ENCODE results near the gene FIP1L1. TPM values are rescaled to one million over a fixed set of nuclear protein-coding genes. Genes with fewer than 3 reads are reported as not detected.
A peak's percentile ranks its signal among the peaks of the same experiment; 100 is the strongest.

Gene FIP1L1
- total and polyA plus RNA-seq, 2 of the 13 experiments (the other 11 are each of a cell fraction or from before 2014, with no cell fraction given), result 14.9 to 69.4 TPM

DNA sequence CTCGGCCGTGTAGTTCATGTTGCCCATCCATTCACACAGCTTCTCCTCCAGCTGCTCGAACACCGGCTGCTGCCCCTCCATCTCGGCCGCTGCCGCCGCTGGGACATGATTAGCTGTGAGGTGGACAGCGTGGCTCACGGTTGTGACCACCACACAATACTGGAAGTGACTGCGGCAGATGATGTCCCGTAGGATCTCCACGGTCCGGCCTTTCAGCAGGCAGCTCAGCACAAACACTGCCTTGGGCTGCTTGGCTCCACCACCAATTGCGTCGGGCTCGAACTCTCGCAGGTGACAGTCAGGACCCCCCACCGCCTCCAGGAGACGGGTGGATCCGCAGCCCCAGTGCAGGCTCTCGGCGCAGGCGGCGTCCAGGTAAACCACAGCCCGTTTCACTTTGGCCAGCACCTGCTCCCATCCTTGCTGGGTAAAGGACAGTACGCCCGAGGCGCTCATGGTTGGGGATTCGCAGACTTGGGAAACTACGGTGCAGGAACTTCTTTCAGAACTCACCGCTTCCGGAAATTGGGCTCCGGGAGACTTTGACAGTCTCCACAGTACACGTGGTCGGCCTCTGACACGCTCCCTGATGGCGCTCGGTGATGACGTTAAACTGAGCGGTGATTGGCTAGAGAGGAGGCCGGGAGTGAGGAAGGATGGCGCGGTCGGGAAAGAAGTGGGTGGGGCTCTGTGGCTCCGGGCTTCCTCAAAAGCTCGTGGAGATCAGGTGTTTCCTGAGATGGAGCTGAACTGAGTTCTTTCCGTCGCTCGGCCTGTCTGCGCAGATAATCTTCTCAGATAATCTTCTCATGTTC, 11.7 kb upstream of the FIP1L1 start, which contains the start of gene SCFD2 (continued):
- TF ChIP-seq ZBTB7B (CRISPR knock-in tag; IDR thresholded peaks at IDR 0.05) (no peak), ZNF205 (CRISPR knock-in tag; IDR thresholded peaks at IDR 0.05) (no peak), ZNF317 (CRISPR knock-in tag; IDR thresholded peaks at IDR 0.05) (no peak), FOXC1 (CRISPR knock-in tag; IDR thresholded peaks at IDR 0.05; ENCODE audit: borderline replicate concordance) (no peak; the same call in 1 of the 2 replicates), U2AF2 (IDR thresholded peaks at IDR 0.05; ENCODE audit: low read depth, low read length) (no peak), JDP2 (CRISPR knock-in tag; IDR thresholded peaks at IDR 0.05; ENCODE audit: borderline replicate concordance) (no peak), NFKBIZ (CRISPR knock-in tag; IDR thresholded peaks at IDR 0.05) (no peak; the same call in none of the 2 replicates), PITX1 (CRISPR knock-in tag; IDR thresholded peaks at IDR 0.05) (peak; percentile 62; the same call in 1 of the 2 replicates), ZNF589 (CRISPR knock-in tag; conservative IDR thresholded peaks at IDR 0.05) (no peak), KLF6 (CRISPR knock-in tag; IDR thresholded peaks at IDR 0.05) (peak; percentile 59; the same call in 1 of the 2 replicates), STAT6 (CRISPR knock-in tag; IDR thresholded peaks at IDR 0.05; ENCODE audit: borderline replicate concordance) (no peak), ZSCAN20 (CRISPR knock-in tag; IDR thresholded peaks at IDR 0.05; ENCODE audit: borderline replicate concordance) (no peak), ATRX (CRISPR knock-in tag; IDR thresholded peaks at IDR 0.05; ENCODE audit: borderline replicate concordance) (no peak), SRSF9 (IDR thresholded peaks at IDR 0.05; ENCODE audit: borderline replicate concordance, insufficient read depth, low read depth, low read length, poor library complexity, severe bottlenecking) (no peak), ZNF468 (CRISPR knock-in tag; IDR thresholded peaks at IDR 0.05) (no peak), UBTF (CRISPR knock-in tag; IDR thresholded peaks at IDR 0.05) (peak; percentile 64), ZNF333 (CRISPR knock-in tag; IDR thresholded peaks at IDR 0.05; ENCODE audit: borderline replicate concordance) (no peak), ZIK1 (CRISPR knock-in tag; IDR thresholded peaks at IDR 0.05; ENCODE audit: borderline replicate concordance, low read depth) (peak; percentile 30; the same call in 1 of the 2 replicates), FOXA1 (IDR thresholded peaks at IDR 0.05) (no peak), FOXA1 (CRISPR knock-in tag; IDR thresholded peaks at IDR 0.05) (no peak), ZBTB1 (CRISPR knock-in tag; IDR thresholded peaks at IDR 0.05; ENCODE audit: borderline replicate concordance) (no peak)
- TF ChIP-seq, protein P1, sequence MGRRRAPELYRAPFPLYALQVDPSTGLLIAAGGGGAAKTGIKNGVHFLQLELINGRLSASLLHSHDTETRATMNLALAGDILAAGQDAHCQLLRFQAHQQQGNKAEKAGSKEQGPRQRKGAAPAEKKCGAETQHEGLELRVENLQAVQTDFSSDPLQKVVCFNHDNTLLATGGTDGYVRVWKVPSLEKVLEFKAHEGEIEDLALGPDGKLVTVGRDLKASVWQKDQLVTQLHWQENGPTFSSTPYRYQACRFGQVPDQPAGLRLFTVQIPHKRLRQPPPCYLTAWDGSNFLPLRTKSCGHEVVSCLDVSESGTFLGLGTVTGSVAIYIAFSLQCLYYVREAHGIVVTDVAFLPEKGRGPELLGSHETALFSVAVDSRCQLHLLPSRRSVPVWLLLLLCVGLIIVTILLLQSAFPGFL (CRISPR knock-in tag; IDR thresholded peaks at IDR 0.05), result no peak
- TF ChIP-seq, protein P2, sequence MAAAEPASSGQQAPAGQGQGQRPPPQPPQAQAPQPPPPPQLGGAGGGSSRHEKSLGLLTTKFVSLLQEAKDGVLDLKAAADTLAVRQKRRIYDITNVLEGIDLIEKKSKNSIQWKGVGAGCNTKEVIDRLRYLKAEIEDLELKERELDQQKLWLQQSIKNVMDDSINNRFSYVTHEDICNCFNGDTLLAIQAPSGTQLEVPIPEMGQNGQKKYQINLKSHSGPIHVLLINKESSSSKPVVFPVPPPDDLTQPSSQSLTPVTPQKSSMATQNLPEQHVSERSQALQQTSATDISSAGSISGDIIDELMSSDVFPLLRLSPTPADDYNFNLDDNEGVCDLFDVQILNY (CRISPR knock-in tag; conservative IDR thresholded peaks at IDR 0.05), result no peak
